ENCODE measurements around the gene IRAK2. TPM values are rescaled to one million over a fixed set of nuclear protein-coding genes. Genes with fewer than 3 reads are reported as not detected.
A peak's percentile ranks its signal among the peaks of the same experiment; 100 is the strongest.
"Not testable (repeated sequence)": the region's sequence is repeated elsewhere in the genome, so short reads cannot be mapped to it uniquely, and the experiment has no call there.

The IRAK2 gene
- total RNA-seq, 1 donor from 2014 or later = 1.4 TPM

DNA sequence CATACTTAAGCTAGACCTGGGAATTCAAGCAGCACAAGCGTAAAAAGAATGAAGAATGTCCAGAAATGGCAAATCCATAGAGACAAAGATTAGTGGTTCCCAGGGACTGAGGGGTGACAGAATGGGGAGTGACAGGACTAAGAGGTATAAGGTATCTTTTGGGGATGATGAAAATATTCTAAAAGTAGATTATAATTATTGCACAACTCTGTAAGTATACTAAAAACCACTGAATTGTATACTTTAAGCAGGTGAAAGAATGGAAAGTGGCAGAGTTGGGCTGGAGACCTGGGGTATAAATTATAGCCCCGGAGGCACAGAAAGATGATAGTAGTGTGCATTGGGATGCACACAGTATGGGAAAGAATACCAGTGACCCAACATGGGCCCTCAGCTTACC lies 43.7 kb upstream of the IRAK2 start:
- no peaks in the 10 kb centered on the region for H3K27me3 Mint-ChIP-seq
- H3K9me3 Mint-ChIP-seq = no peaks in the 10 kb centered on the region
- peaks cover 6% of the 10 kb centered on the region for H3K4me1 Mint-ChIP-seq (ENCODE audit: unreplicated experiment)
- TF ChIP-seq, protein P1, sequence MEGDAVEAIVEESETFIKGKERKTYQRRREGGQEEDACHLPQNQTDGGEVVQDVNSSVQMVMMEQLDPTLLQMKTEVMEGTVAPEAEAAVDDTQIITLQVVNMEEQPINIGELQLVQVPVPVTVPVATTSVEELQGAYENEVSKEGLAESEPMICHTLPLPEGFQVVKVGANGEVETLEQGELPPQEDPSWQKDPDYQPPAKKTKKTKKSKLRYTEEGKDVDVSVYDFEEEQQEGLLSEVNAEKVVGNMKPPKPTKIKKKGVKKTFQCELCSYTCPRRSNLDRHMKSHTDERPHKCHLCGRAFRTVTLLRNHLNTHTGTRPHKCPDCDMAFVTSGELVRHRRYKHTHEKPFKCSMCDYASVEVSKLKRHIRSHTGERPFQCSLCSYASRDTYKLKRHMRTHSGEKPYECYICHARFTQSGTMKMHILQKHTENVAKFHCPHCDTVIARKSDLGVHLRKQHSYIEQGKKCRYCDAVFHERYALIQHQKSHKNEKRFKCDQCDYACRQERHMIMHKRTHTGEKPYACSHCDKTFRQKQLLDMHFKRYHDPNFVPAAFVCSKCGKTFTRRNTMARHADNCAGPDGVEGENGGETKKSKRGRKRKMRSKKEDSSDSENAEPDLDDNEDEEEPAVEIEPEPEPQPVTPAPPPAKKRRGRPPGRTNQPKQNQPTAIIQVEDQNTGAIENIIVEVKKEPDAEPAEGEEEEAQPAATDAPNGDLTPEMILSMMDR (conservative IDR thresholded peaks at IDR 0.05) = no peak
- peaks cover 16% of the 10 kb centered on the region for H3K36me3 Mint-ChIP-seq
- H3K27ac Mint-ChIP-seq = no peak overlapping the region
- DNase-seq (ENCODE audit: extremely low spot score, unreplicated experiment) = no peak
- no peak overlapping the region for H3K4me3 Mint-ChIP-seq

- TF ChIP-seq, protein P1 (conservative IDR thresholded peaks at IDR 0.05) = no peak
- Mint-ChIP-seq H3K36me3 (peaks cover 29% of the 10 kb centered on the region), H3K9me3 (no peaks in the 10 kb centered on the region), H3K27ac (no peak overlapping the region), H3K4me1 (ENCODE audit: unreplicated experiment) (no peaks in the 10 kb centered on the region), H3K27me3 (no peaks in the 10 kb centered on the region), H3K4me3 (no peak overlapping the region)
- DNase-seq (ENCODE audit: extremely low spot score, unreplicated experiment) = no peak
These were observed 42.0 kb upstream of the IRAK2 start for GRCh38 chr3:10122724-10123123.

DNA sequence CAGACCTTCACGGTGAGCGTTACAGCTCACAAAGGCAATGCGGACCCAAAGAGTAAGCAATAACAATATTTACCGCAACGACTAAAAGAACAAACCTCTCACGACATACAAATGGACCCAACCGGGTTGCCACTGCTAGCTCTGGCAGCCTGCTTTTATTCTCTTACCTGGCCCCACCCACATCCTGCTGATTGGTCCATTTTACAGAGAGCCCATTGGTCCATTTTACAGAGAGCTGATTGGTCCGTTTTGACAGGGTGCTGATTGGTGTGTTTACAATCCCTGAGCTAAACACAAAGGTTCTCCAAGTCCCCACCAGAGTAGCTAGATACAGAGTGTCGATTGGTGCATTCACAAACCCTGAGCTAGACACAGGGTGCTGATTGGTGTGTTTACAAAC lies 28.8 kb upstream of the IRAK2 start:
- not testable (repeated sequence) for H3K27ac Mint-ChIP-seq; DNase-seq (ENCODE audit: extremely low spot score, unreplicated experiment)

GRCh38 chr3:10136426-10137005 lies 28.2 kb upstream of the IRAK2 start:
- DNase-seq (ENCODE audit: extremely low spot score, unreplicated experiment) = no peak
- no peaks in the 10 kb centered on the region for H3K27me3 Mint-ChIP-seq
- no peaks in the 10 kb centered on the region for H3K9me3 Mint-ChIP-seq
- H3K4me1 Mint-ChIP-seq (ENCODE audit: unreplicated experiment) = no peaks in the 10 kb centered on the region
- H3K36me3 Mint-ChIP-seq = no peaks in the 10 kb centered on the region
- H3K4me3 Mint-ChIP-seq = no peak overlapping the region
- TF ChIP-seq, protein P1 (conservative IDR thresholded peaks at IDR 0.05) = no peak
- no peak overlapping the region for H3K27ac Mint-ChIP-seq

More for the DNA sequence above, 28.8 kb upstream of the IRAK2 start:
- not testable (repeated sequence) for H3K36me3 Mint-ChIP-seq; H3K4me3 Mint-ChIP-seq; H3K4me1 Mint-ChIP-seq (ENCODE audit: unreplicated experiment); H3K27me3 Mint-ChIP-seq; H3K9me3 Mint-ChIP-seq

GRCh38 chr3:10137178-10137577 lies 27.5 kb upstream of the IRAK2 start:
- Mint-ChIP-seq H3K36me3 (no peaks in the 10 kb centered on the region), H3K9me3 (no peaks in the 10 kb centered on the region)
- DNase-seq (ENCODE audit: extremely low spot score, unreplicated experiment) = no peak

GRCh38 chr3:10140996-10141546 lies 23.6 kb upstream of the IRAK2 start:
- Mint-ChIP-seq H3K9me3 (no peaks in the 10 kb centered on the region), H3K4me3 (peak overlapping the region; percentile 92), H3K27ac (peak overlapping the region; percentile 88), H3K4me1 (ENCODE audit: unreplicated experiment) (peaks cover 14% of the 10 kb centered on the region), H3K36me3 (peaks cover 12% of the 10 kb centered on the region), H3K27me3 (no peaks in the 10 kb centered on the region)
- TF ChIP-seq, protein P1 (conservative IDR thresholded peaks at IDR 0.05) = no peak
- no peak for DNase-seq (ENCODE audit: extremely low spot score, unreplicated experiment)

More at GRCh38 chr3:10137178-10137577, 27.5 kb upstream of the IRAK2 start:
- H3K27ac Mint-ChIP-seq = peak overlapping the region; percentile 92
- H3K27me3 Mint-ChIP-seq = no peaks in the 10 kb centered on the region
- no peaks in the 10 kb centered on the region for H3K4me1 Mint-ChIP-seq (ENCODE audit: unreplicated experiment)
- peak overlapping the region; percentile 75 for H3K4me3 Mint-ChIP-seq
- TF ChIP-seq, protein P1 (conservative IDR thresholded peaks at IDR 0.05) = no peak
